HG02798 (cell line): ENCODE results near the gene ACAD8.
"Not testable (repeated sequence)": the region's sequence is repeated elsewhere in the genome, so short reads cannot be mapped to it uniquely, and the experiment has no call there.

ENCODE experiments used
- ATAC-seq: cut with Tn5 transposase; IDR thresholded peaks from one replicate; pipeline ENCODE4 v1.9.1; 2021; ENCODE audit warnings: mild to moderate bottlenecking; ENCODE audit not compliant: unreplicated experiment, poor library complexity

Gene ACAD8

GRCh38 chr11:134237557-134237922, 15.8 kb upstream of the ACAD8 start:
- no peak for ATAC-seq

DNA sequence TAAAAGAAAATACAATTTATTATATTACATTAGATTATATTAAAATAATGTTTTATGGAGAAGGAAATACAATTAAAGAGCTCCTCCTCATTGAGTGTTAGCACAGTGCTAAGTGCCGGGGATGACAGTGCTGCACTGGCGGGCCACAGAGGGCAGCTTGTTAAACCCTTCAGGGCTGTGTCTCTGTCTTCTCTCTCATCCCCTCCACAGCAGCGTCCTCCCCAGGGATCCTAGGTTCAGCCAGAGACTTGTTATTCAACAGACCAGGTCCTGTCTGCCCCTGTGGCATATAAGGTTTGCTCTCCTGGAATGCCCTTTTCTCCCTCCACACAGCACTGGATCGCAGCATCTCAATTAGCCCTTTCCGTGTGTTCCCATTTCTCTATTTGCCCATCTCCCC, 14.4 kb upstream of the ACAD8 start:
- no peak for ATAC-seq

- no peak for ATAC-seq
These were observed 12.8 kb upstream of the ACAD8 start for GRCh38 chr11:134240592-134240991.

DNA sequence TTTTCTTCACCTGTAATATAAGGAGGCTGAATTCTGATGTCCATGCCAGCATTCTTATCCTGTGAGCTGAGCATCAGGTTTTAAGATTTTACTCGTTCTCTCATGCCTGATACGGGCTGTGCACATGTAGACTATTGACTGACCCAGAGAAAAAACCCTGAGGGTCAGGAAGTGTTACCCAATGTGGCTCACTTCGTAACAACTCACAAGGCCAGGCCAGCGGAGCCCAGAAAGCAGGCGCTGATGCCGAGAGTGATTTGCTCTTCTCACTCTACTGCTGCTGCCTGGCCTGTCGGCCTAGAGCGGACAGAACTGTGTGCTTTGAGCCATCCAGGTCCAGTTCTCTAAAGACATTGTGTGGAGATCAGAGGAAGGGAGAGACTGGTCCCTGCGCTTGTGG, 11.0 kb upstream of the ACAD8 start:
- no peak for ATAC-seq

DNA sequence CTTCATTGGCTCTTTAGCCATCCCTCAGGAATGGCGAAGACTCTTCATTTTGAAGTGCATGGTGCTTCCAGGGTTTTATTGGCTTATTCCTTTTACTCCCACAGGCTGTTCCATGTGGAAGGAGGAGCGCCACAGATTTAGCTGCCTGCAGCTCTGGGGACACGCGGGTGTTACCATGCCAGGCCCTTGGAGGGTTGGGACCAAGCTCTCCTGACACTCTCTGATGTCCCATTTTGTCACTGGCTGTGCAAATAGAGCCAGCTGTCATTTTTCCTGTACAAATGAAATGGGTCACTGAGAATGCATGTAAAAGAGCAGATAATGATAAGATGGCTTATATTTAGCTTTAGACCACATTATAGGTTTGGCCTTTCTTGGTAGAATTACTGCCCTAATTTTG, 9.5 kb upstream of the ACAD8 start:
- ATAC-seq = no peak

DNA sequence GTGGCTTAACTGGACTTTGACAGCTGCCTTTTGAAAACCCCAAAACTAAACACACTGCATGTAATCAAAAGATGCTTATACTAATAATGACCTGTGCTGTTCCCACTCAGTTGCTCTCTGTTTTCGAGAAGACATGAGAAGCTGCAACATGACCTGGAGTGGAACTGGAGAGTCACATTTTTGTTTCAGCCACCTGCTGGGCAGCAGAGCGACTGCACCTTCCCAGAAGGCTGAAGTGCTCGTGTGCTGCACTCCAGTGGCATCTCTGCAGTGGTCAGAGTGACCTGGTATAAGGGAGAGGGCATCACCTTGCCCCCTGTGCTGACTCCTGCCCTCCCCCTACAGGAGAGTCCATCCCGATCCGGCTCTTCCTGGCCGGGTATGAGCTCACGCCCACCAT, 8.8 kb upstream of the ACAD8 start:
- ATAC-seq = peak; percentile 78

GRCh38 chr11:134245434-134245833, 7.9 kb upstream of the ACAD8 start:
- ATAC-seq = no peak

DNA sequence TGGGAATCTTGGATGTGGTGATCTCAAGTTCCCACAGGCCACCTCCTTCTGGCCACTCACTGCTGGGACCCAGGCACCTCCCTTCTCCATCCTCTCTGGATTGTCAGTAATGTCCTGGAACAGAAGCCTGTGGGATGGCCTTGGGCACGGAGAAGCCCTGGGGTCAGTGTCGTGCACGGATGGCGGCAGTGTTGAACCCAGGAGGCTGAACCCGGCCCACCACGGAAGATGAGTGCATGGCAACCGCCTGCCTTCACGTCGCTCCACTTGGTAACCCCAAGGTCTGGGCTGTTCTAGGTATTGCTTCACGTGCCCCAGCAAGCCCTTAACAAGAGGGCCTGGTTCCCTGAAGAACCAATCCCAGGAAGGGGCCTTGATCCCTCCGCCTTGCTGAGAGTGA, 7.3 kb upstream of the ACAD8 start:
- no peak for ATAC-seq

DNA sequence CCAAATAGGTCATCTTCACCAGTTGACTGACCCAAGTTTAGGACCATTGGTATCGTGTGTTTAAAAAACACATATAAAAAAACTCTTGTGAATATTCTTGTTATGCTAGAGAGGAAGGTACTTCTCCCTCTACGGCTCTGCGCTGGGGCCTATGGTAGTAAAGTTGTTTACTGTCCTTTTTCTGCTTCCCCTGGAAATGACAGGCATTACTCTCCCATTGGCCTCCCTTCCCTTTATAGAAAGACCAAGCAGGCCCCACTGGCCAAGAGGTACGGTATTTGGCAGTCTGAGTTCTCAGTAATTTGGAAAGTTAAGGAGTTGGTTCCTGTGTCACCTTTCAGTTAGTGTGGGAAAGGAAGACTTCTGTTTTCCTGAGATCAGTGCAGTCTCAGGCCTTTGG, 6.7 kb upstream of the ACAD8 start:
- no peak for ATAC-seq

DNA sequence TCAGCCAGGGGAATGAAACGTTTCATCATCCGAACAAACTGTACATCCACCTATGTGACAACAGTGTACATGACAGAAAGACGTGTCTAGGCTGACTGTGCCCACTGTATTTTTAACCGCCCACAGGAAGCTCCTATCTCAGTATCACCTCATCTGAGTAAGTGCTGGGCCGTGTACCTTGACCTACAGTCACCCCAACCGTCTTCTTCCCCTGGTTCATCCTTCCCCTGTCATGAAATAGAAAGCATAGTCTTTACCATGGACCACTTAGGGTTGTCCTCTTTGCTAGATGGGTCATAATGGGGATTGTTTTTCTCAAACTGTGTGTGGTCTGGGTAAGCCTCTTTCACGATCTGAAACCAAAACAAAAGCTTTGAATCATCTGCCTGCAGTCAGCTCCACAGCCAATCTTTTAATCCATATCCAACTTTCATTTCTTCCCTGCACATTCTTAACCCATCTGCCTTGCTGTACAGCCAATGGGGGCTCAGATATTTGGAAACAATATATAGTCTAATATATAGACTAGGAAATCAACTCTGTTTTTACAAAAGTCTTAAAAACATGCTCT, 4.4 kb upstream of the ACAD8 start:
- no peak for ATAC-seq

DNA sequence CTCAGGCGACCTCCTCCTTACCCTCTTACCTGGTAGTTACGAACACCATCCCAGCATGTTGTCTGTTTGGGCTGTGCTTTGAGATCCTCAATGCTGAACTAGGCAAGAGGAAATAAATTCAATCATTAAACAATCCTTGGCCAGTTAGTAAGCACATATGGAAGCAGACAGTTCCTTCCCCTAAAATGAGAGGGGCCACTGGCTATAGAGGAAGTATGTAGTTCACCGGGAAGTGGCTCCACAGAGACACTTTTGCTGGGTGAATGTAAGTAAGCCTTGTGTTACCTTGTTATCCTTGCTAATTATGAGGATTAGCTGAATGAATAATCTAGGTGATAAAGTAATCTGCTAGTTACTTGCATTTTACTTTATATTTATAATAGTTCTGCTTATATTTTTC, 3.1 kb upstream of the ACAD8 start:
- no peak for ATAC-seq

- ATAC-seq = no peak
These were observed 2.7 kb upstream of the ACAD8 start for GRCh38 chr11:134250675-134251074.

- ATAC-seq = no peak
These were observed 801 bp upstream of the ACAD8 start for GRCh38 chr11:134252346-134253187.

DNA sequence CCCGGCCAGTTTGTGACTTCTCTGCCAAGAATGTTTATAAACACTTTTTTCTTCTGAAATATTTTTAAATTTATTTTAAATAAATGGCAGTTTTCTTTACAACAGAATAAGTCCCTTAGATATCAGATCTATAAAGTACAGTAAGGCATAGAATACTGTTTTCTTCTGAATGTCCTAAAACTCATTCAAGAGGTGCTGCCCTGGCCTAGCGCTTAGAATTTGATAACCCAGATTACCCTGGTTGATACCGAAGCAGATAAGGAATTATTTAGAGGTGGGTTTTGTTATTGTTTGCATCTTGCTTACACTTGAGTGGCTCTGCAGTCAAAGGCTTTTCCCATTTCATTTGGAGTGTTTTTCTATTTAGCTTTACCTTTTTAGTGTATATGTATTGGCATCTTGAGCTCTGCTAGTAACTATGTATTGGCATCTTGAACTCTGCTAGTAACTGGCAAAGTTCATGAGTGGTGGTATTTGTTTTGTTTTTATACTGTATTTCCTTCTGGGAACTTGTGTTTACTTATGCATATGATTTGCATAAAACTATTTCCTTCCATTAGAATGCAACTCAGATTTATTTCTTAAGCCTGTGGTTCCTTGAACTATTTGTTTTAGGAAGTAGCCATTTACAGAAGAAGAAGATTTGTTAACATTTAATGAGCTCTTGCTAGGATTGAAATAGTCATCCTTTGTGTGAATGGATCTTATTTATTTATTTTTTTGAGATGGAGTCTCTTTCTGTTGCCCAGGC, 1.2 kb downstream of the ACAD8 start:
- ATAC-seq = no peak

- ATAC-seq = not testable (repeated sequence)
These were observed 1.8 kb downstream of the ACAD8 start for GRCh38 chr11:134255184-134255561.

GRCh38 chr11:134257101-134257500, 3.7 kb downstream of the ACAD8 start:
- no peak for ATAC-seq

- no peak for ATAC-seq
These were observed 5.2 kb downstream of the ACAD8 start for GRCh38 chr11:134258577-134258976.

DNA sequence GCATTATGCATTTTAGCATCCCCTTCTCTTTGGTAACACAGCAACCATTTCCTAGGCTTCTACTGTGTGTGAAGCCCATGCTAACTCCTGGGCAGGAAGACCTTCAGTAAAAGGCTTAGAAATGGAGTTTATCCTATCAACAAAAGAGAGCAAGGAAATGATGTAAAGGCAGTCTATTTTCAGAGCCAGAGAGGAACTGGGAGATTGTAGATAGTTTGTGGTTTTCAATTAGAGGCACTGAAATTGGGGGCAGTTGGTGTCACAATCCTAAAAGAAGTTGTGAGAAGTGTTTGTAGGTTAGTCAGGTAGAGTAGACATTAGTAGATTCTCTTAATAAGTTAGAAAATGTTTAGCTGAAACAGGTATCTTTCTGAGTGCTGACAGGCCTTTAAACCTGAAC, 7.1 kb downstream of the ACAD8 start:
- no peak for ATAC-seq

GRCh38 chr11:134260983-134261382, 7.6 kb downstream of the ACAD8 start:
- no peak for ATAC-seq

GRCh38 chr11:134261626-134262488, 8.5 kb downstream of the ACAD8 start:
- no peak for ATAC-seq
